MM.1S (cell line): ENCODE measurements around the gene TRIM5.

Source experiments
- CTCF ChIP-seq: fragments of 300-600 bp; sonication (generic); IDR thresholded peaks from 2 replicates; pipeline ENCODE4 v1.5.1; 2016; ENCODE audit warnings: antibody characterized with exemption, low read length, mixed read lengths
- EZH2 ChIP-seq: fragments of 300-600 bp; sonication (generic); optimal IDR thresholded peaks from 2 replicates; pipeline ENCODE3; 2017; ENCODE audit warnings: low read depth, mild to moderate bottlenecking, antibody characterized with exemption, low read length, mixed read lengths

DNA sequence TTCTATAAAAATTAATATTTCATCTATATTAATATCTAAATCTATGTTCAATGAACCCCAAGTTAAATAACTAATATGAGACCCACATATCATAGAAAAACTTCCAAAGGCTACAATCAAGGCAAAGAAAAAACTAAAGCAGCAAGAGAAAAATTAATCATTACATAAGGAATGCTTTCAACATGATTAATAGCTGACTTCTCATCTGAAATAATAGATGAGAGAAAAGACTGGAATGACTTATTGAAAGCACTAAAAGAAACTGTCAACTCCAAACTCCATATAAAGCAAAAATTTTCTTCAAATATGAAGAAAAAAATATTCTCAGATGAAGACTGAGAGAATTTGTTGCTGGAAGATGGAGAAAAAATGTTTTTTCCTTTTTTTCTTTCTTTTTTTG, 13.0 kb downstream of the TRIM5 start:
- no peak for TF ChIP-seq CTCF
- TF ChIP-seq EZH2, result no peak
